K562 (cell line): ENCODE measurements around the gene SMIM35. TPM values are rescaled to one million over a fixed set of nuclear protein-coding genes. Genes with fewer than 3 reads are reported as not detected.

Experiments
- ATAC-seq: fragments of 200-7000 bp; cut with Tn5 transposase; 3 replicates; pipeline ENCODE4 v1.9.1; 2020; ENCODE audit warnings: moderate library complexity
- BruUV-seq: library from RNA; stranded (reverse); fragments of 400-500 nt; replicated peaks from 2 replicates; lab custom pipeline; 2021; lab: Mats Ljungman, UMichigan
- CTCF ChIA-PET: fragments of 300-600 bp; formaldehyde crosslinking; extraction: SDS; loops from one replicate; lab custom pipeline; 2021; ENCODE audit warnings: low intra/inter-chr PET ratio; lab: Yijun Ruan, JAX
- POLR2A ChIA-PET: fragments of 300-600, 350-650 bp; sonication (Branson Sonifier 250); formaldehyde crosslinking; extraction: SDS; loops from one replicate; lab custom pipeline; 2021; ENCODE audit warnings: antibody characterized with exemption, inconsistent platforms; lab: Yijun Ruan, JAX
- DNase-seq, 4 experiments: peaks; one replicate each; pipeline versions ENCODE4 v3.0.0 to v3.0.0-alpha.2; 2011 to 2018; ENCODE audit warnings: low spot score in 3 of 4, mixed read lengths in 3 of 4; ENCODE audit errors: extremely low read depth in 1 of 4
- FAIRE-seq: peaks from 2 replicates; lab custom pipeline; 2011; peaks lifted over from hg19 to GRCh38; lab: Jason Lieb, UNC
- H2AFZ ChIP-seq: 2 replicates; pipeline ENCODE4 v1.6.0; 2011; ENCODE audit warnings: low read depth, low read length, control low read depth, inconsistent platforms
- H3K27ac ChIP-seq: fragments of 200-600 bp; 3 replicates; pipeline ENCODE4 v1.8.0; 2011; ENCODE audit warnings: low read depth, mild to moderate bottlenecking, control low read depth, inconsistent platforms, low read length, moderate library complexity, mixed read lengths; ENCODE audit errors: extremely low read depth
- H3K27me3 ChIP-seq, 2 experiments: fragments of 300-600 bp in 1 of 2; 2 replicates in 1 of 2; 3 replicates in 1 of 2; pipeline versions ENCODE4 v1.6.0 to v1.8.0; 2011; ENCODE audit warnings: inconsistent platforms in 2 of 2, low read length in 2 of 2, mild to moderate bottlenecking in 1 of 2, mixed read lengths in 1 of 2, moderate library complexity in 1 of 2; ENCODE audit not compliant: control insufficient read depth in 2 of 2, insufficient read depth in 2 of 2
- H3K36me3 ChIP-seq: fragments of 300-600 bp; 3 replicates; pipeline ENCODE4 v1.8.0; 2011; ENCODE audit warnings: mild to moderate bottlenecking, low read length, inconsistent platforms; ENCODE audit not compliant: control insufficient read depth, insufficient read depth
- H3K4me1 ChIP-seq, 2 experiments: fragments of 200-600 bp in 1 of 2; replicated peaks in 1 of 2; 2 replicates in 1 of 2; 3 replicates in 1 of 2; pipeline versions ENCODE4 v1.5.1 to v1.8.0; 2011; ENCODE audit warnings: inconsistent platforms in 2 of 2, low read length in 2 of 2, mild to moderate bottlenecking in 1 of 2, mixed read lengths in 1 of 2, moderate library complexity in 1 of 2; ENCODE audit not compliant: control insufficient read depth in 2 of 2, insufficient read depth in 2 of 2
- H3K4me2 ChIP-seq: 2 replicates; pipeline ENCODE4 v1.6.1; 2011; ENCODE audit warnings: low read length, control low read depth, inconsistent platforms, mixed read lengths; ENCODE audit not compliant: insufficient read depth
- H3K4me3 ChIP-seq: fragments of 200-600 bp; sonication (generic), shearing (Covaris generic); 2 replicates; pipeline ENCODE4 v1.5.1; 2016; ENCODE audit warnings: control low read depth, inconsistent platforms
- H3K79me2 ChIP-seq: fragments of 200-600 bp; 3 replicates; pipeline ENCODE4 v1.8.0; 2011; ENCODE audit warnings: low read length, inconsistent platforms; ENCODE audit not compliant: control insufficient read depth, insufficient read depth
- H3K9ac ChIP-seq, 2 experiments: 2 replicates each; pipeline versions ENCODE4 v1.6.0 to v1.6.1; 2011; ENCODE audit warnings: low read depth in 2 of 2, low read length in 2 of 2, control low read depth in 1 of 2, inconsistent platforms in 1 of 2, mild to moderate bottlenecking in 1 of 2, mixed read lengths in 1 of 2; ENCODE audit not compliant: insufficient read depth in 1 of 2
- H3K9me1 ChIP-seq: one replicate; pipeline ENCODE4 v1.6.0; 2011; ENCODE audit warnings: inconsistent platforms, mild to moderate bottlenecking, low read length, moderate library complexity; ENCODE audit not compliant: control insufficient read depth, insufficient read depth
- H3K9me3 ChIP-seq: replicated peaks from 2 replicates; pipeline ENCODE4 v1.5.1; 2011; ENCODE audit warnings: low read depth, low read length, inconsistent platforms; ENCODE audit not compliant: control insufficient read depth, insufficient read depth
- H4K20me1 ChIP-seq: replicated peaks from 2 replicates; pipeline ENCODE4 v1.6.1; 2011; ENCODE audit warnings: low read length, inconsistent platforms, mixed read lengths; ENCODE audit not compliant: control insufficient read depth, insufficient read depth
- ERF ChIP-seq: fragments of 450-650 bp; formaldehyde crosslinking; IDR thresholded peaks from 2 replicates; pipeline ENCODE4 v1.4.0; 2020; ENCODE audit warnings: mild to moderate bottlenecking, mixed read lengths
- ETV5 ChIP-seq: sonication (generic); formaldehyde crosslinking; IDR thresholded peaks from 2 replicates; pipeline ENCODE4 v1.4.0; 2020; ENCODE audit warnings: low read depth, mild to moderate bottlenecking, missing genetic modification reagents
- GTF2E2 ChIP-seq: fragments of 200-800 bp; sonication (Bioruptor generic); IDR thresholded peaks from 2 replicates; pipeline ENCODE4 v1.6.1; 2016; ENCODE audit warnings: missing genetic modification characterization, missing compliant biosample characterization
- NRF1 ChIP-seq, 2 experiments: fragments of 450-650 bp; IDR thresholded peaks in 1 of 2; conservative IDR thresholded peaks in 1 of 2; 2 replicates each; pipeline ENCODE4 v1.6.1; 2014; ENCODE audit warnings: mild to moderate bottlenecking in 2 of 2
- SRSF9 ChIP-seq: fragments of 200-400 bp; formaldehyde crosslinking; IDR thresholded peaks from 2 replicates; pipeline ENCODE4 v1.6.1; 2017; ENCODE audit warnings: low read depth, low read length, borderline replicate concordance
- ZNF24 ChIP-seq: fragments of 450-650 bp; IDR thresholded peaks from 2 replicates; pipeline ENCODE4 v1.6.1; 2016
- ZNF445 ChIP-seq: fragments of 250-450 bp; sonication (Bioruptor Pico); IDR thresholded peaks from 2 replicates; pipeline ENCODE4 v1.4.0; 2020; ENCODE audit warnings: low read depth, mild to moderate bottlenecking, moderate library complexity
- ZSCAN32 ChIP-seq: fragments of 450-650 bp; formaldehyde crosslinking; IDR thresholded peaks from 2 replicates; pipeline ENCODE4 v1.4.0; 2020; ENCODE audit warnings: mild to moderate bottlenecking, moderate library complexity
- WGBS: fragments of 100-300 bp; shearing (Covaris generic); methylation state at CpG from one replicate; pipeline ENCODE4 v1.1.6; 2016; ENCODE audit warnings: low coverage, mixed read lengths; ENCODE audit not compliant: insufficient coverage; ENCODE audit errors: missing lambda C conversion rate; 5-methylcytosine and 5-hydroxymethylcytosine counted together
- in situ Hi-C: fragments of 300-500 bp; cut with MboI; formaldehyde crosslinking; loops from 4 replicates; pipeline ENCODE4 v1.15.0; 2018; ENCODE audit warnings: inconsistent platforms, mixed read lengths
- intact Hi-C: fragments of 100-400 bp; cut with micrococcal nuclease; formaldehyde crosslinking; loops from 2 replicates; pipeline ENCODE4 v1.14.2; 2022
- polyA plus RNA-seq, 8 experiments: library from polyadenylated mRNA; depleted of rRNA in 4 of 8; stranded (reverse) in 5 of 8; unstranded in 3 of 8; fragments of >200 nt; fragmentation: Nextera tagmentation in 2 of 8; fragmentation: Illumina TruSeq in 1 of 8; extraction: Ambion mirVana in 2 of 8; extraction: Trizol in 1 of 8; gene quantifications; 2 replicates each; pipeline versions ENCODE4 v1.2.1 to v1.2.3, GENCODE V29; 2011 to 2014; ENCODE audit warnings: inconsistent platforms in 1 of 8, missing spikeins in 1 of 8
- total RNA-seq, 7 experiments: library from RNA; depleted of rRNA in 6 of 7; stranded (reverse); fragments of >200 nt in 6 of 7; fragmentation: Illumina TruSeq in 2 of 7; extraction: Trizol in 2 of 7; gene quantifications; 2 replicates each; pipeline versions ENCODE4 v1.2.1 to v1.2.3, GENCODE V29; 2011 to 2021; ENCODE audit warnings: low replicate concordance in 1 of 7
- TF ChIP-seq, protein P1 (sequence below): sonication (generic); formaldehyde crosslinking; IDR thresholded peaks from 2 replicates; pipeline ENCODE4 v1.8.0; 2022; ENCODE audit warnings: mild to moderate bottlenecking, missing genetic modification reagents

Gene SMIM35
- total and polyA plus RNA-seq, 9 of the 15 experiments (the other 6 are each of a cell fraction or from before 2014, with no cell fraction given): 0.03 TPM; not detected in 7

DNA sequence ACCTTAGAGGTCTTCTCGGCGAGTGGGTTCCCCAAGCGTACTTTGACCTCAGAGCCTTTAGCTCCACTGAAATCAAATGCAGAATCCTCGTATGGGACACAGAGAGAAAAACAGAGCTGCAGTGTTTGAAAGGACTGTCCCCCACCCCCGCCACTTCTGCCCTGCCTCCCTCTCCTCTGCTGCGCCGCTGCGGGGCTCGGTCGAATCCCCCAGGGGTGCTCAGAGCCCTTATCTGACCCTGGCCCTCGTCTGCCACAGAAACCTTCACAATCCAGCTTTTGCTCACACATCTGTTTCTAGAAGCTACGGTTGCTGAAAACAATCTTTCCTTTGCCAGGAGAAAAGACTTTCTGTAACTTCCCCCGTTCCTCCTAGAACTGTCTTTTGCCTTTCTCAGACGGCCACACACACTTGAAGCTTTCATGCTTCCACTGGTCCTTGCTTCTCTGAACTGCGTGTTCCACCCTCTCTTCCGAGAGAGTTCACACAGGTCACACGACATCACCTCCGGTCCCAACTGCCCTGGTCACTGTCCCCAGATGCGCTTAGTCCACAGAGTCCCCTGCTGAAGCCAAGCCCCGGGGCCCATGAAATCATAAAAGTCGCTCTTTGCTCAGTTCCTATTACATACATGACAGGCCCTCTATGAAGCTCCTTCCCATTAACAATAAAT, 3.7 kb downstream of the SMIM35 start (continued):
- TF ChIP-seq GTF2E2 (tag) (no peak), ZNF445 (no peak), ETV5 (CRISPR knock-in tag) (no peak), NRF1 (conservative IDR thresholded peaks at IDR 0.05 in 1 of 2, IDR thresholded peaks at IDR 0.05 in 1 of 2) (peak; percentile 39 to 44; a peak in 3 of 4 replicates), ZSCAN32 (CRISPR knock-in tag) (no peak), SRSF9 (no peak)
- TF ChIP-seq, protein P1, sequence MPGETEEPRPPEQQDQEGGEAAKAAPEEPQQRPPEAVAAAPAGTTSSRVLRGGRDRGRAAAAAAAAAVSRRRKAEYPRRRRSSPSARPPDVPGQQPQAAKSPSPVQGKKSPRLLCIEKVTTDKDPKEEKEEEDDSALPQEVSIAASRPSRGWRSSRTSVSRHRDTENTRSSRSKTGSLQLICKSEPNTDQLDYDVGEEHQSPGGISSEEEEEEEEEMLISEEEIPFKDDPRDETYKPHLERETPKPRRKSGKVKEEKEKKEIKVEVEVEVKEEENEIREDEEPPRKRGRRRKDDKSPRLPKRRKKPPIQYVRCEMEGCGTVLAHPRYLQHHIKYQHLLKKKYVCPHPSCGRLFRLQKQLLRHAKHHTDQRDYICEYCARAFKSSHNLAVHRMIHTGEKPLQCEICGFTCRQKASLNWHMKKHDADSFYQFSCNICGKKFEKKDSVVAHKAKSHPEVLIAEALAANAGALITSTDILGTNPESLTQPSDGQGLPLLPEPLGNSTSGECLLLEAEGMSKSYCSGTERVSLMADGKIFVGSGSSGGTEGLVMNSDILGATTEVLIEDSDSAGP (CRISPR knock-in tag): no peak

DNA sequence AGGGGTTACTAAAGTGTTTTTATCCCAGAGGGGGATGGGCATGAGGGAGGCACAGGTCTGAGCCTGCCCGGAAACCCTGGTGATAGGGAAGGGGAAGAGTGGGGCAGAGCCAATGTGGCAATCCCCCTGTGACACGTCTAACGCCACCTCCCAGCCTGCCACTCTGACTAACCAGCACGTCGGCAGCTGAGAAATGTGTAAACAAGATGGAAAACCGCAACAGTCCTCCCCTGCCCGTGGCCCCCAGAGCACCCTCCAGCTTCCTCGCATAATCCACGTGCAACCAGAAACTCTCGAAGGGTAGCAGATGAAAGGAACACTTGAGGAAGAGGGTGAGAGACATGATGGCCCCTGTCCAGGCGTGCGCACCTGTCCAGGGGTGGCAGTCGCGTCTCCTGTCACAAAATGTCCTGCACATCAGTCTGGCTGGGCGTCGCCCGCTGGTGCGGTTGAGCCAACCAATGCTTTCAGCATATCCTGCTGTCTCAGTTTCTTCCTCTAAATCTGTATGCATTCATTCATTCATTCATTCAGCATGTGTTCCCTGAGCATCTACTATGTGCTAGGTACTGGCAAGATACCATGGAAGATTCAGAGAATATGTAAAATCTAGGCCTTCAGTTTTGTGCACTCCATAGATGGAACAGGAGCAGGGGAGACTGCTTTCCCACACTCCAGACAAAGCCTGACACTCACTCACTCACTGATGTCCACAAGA, 5.4 kb downstream of the SMIM35 start:
- in situ Hi-C loops: no loop called here

More for the DNA sequence above, 5.4 kb downstream of the SMIM35 start:
- ChIA-PET CTCF (no interaction called here), POLR2A (interaction anchor here (0.8 to 2.0 kb wide), 3 partner anchors 10 to 272 kb away, joined by 4 to 8 read pairs (median 4); no protein-coding TSS in a partner anchor)
- H3K79me2 ChIP-seq: no peaks in the 10 kb centered on the region
- FAIRE-seq (no peak), ATAC-seq (no peak), DNase-seq (no peak)
- no peak overlapping the region for H3K4me3 ChIP-seq
- intact Hi-C loops: no loop called here
- no peaks in the 10 kb centered on the region for H3K36me3 ChIP-seq
- no peaks in the 10 kb centered on the region for H3K9me3 ChIP-seq
- H3K4me2 ChIP-seq: no peak overlapping the region
- H4K20me1 ChIP-seq: no peaks in the 10 kb centered on the region
- peaks cover 8 to 17% of the 10 kb centered on the region in 2 experiments; a peak in 4 of 5 replicates for H3K4me1 ChIP-seq
- BruUV-seq: no TSS peak
- TF ChIP-seq ERF (CRISPR knock-in tag): no peak
- TF ChIP-seq ZNF24: peak; percentile 95
- no peak overlapping the region for H2AFZ ChIP-seq
- 46% methylated on average over 18 of the region's 18 CpGs for WGBS
- H3K9ac ChIP-seq: no peak overlapping the region
- H3K27me3 ChIP-seq: peaks cover 3 to 34% of the 10 kb centered on the region in 2 experiments; a peak in 3 of 5 replicates
- H3K27ac ChIP-seq: no peak overlapping the region
- no peaks in the 10 kb centered on the region for H3K9me1 ChIP-seq
